Measurements from ENCODE around the gene CD160. TPM values are rescaled to one million over a fixed set of nuclear protein-coding genes. Genes with fewer than 3 reads are reported as not detected.

CD160 gene
- total and polyA plus RNA-seq, 2 of the 13 experiments (the other 11 are each of a cell fraction or from before 2014, with no cell fraction given) = 0.09 TPM; not detected in 1

DNA sequence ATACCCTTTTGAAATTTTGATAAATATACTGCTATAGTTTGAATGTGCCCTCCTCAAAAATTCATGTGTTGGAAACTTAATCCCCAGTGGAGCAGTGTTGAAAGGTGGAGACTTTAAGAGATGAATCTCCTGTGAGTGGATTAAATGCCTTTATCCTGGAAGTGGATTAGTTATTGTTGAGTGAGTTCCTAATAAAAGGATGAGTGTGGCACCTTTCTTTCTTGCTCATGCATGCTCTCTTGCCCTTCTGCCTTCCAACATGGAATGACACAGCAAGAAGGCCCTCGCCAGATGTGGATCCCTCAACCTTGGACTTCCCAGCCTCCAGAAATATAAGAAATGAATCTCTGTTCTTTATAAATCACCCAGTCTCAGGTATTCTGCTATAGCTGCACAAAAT is 51.8 kb downstream of the CD160 start (continued):
- no peak for TF ChIP-seq RARA (CRISPR knock-in tag; IDR thresholded peaks at IDR 0.05)
- TF ChIP-seq, protein P1, sequence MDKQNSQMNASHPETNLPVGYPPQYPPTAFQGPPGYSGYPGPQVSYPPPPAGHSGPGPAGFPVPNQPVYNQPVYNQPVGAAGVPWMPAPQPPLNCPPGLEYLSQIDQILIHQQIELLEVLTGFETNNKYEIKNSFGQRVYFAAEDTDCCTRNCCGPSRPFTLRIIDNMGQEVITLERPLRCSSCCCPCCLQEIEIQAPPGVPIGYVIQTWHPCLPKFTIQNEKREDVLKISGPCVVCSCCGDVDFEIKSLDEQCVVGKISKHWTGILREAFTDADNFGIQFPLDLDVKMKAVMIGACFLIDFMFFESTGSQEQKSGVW (CRISPR knock-in tag; IDR thresholded peaks at IDR 0.05; ENCODE audit: borderline replicate concordance) = no peak
- no peak for TF ChIP-seq ERF (CRISPR knock-in tag; IDR thresholded peaks at IDR 0.05)
- TF ChIP-seq PITX1 (CRISPR knock-in tag; IDR thresholded peaks at IDR 0.05) = no peak
- TF ChIP-seq BRD4 (CRISPR knock-in tag; IDR thresholded peaks at IDR 0.05) = no peak
- no peak for TF ChIP-seq HNRNPH1 (optimal IDR thresholded peaks at IDR 0.05; ENCODE audit: low read depth, low read length)
- no peak for TF ChIP-seq ZNF781 (CRISPR knock-in tag; IDR thresholded peaks at IDR 0.05; ENCODE audit: borderline replicate concordance, not compliant biosample characterization)
- TF ChIP-seq, protein P2, sequence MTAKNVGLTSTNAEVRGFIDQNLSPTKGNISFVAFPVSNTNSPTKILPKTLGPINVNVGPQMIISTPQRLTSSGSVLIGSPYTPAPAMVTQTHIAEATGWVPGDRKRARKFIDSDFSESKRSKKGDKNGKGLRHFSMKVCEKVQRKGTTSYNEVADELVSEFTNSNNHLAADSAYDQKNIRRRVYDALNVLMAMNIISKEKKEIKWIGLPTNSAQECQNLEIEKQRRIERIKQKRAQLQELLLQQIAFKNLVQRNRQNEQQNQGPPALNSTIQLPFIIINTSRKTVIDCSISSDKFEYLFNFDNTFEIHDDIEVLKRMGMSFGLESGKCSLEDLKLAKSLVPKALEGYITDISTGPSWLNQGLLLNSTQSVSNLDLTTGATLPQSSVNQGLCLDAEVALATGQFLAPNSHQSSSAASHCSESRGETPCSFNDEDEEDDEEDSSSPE (CRISPR knock-in tag; IDR thresholded peaks at IDR 0.05) = no peak
- no peak for TF ChIP-seq STAT5B (CRISPR knock-in tag; IDR thresholded peaks at IDR 0.05)

DNA sequence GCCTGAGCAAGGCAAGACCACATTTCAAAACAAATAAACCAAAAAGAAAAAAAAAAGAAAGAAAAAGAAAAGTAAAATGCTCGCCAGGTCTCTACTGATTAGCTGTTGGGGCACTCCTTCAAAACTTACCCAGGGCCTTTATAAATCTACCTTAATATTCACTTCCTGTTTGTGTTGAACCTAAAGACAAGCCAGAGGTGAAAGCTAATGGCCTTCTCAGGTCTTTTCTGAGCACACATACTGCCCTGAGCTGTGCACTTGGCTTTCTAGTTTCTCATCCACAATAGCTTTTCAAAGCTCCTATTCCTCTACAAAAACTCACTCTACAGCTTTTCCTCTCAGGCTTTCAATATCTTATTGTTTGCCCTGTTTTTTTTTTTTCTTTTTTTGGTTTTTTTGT is 54.1 kb downstream of the CD160 start:
- H3K4me3 ChIP-seq (replicated peaks in 1 of 3; ENCODE audit: insufficient read depth in 1 of 3, low read depth in 2 of 3, low read length in 3 of 3) = no peak overlapping the region
- no peaks in the 10 kb centered on the region for H4K20me1 ChIP-seq (ENCODE audit: insufficient read depth, low read length)
- FAIRE-seq = no peak
- no peaks in the 10 kb centered on the region for H3K79me2 ChIP-seq (ENCODE audit: insufficient read depth, low read length)
- no TSS peak for BruUV-seq (replicated peaks)
- ChIA-PET POLR2A (no interaction called here), CTCF (ENCODE audit: low intra/inter-chr PET ratio, low total read pairs) (no interaction called here)
- no peak overlapping the region for H2AFZ ChIP-seq (ENCODE audit: low read length)
- no peak overlapping the region for H3K9ac ChIP-seq (ENCODE audit: insufficient read depth, low read depth, low read length)
- H3K4me1 ChIP-seq (ENCODE audit: insufficient read depth, low read length) = peaks cover 7% of the 10 kb centered on the region; the same call in 1 of the 2 replicates
- H3K27me3 ChIP-seq (ENCODE audit: control insufficient read depth in 1 of 2, insufficient read depth in 2 of 2, low read length in 2 of 2) = no peaks in the 10 kb centered on the region
- no peak for ATAC-seq
- intact Hi-C loops (cut with micrococcal nuclease; ENCODE audit: unreplicated experiment) = no loop called here
- no peak for TF ChIP-seq PAX8 (CRISPR knock-in tag; IDR thresholded peaks at IDR 0.05; ENCODE audit: borderline replicate concordance)
- no peak for TF ChIP-seq ZNF296 (CRISPR knock-in tag; conservative IDR thresholded peaks at IDR 0.05)
- TF ChIP-seq ZNF44 (CRISPR knock-in tag; IDR thresholded peaks at IDR 0.05) = no peak
- TF ChIP-seq ZNF235 (CRISPR knock-in tag; IDR thresholded peaks at IDR 0.05; ENCODE audit: borderline replicate concordance) = no peak
- no peak overlapping the region for H3K27ac ChIP-seq (ENCODE audit: extremely low read length, insufficient read depth, low read length)
- DNase-seq (ENCODE audit: low spot score) = no peak
- in situ Hi-C loops (cut with HindIII; ENCODE audit: extremely low pct_ligation_motif_present, low pct_unique_long_range_greater_than_20kb) = no loop called here
- 97% methylated on average over 1 of the region's 1 CpG for WGBS (ENCODE audit: low lambda C conversion rate)
- H3K36me3 ChIP-seq (replicated peaks in 1 of 2; ENCODE audit: control insufficient read depth in 1 of 2, insufficient read depth in 2 of 2, low read length in 2 of 2) = peaks cover 5 to 12% of the 10 kb centered on the region in 2 experiments; a peak in 4 of 5 replicates
- H3K4me2 ChIP-seq (ENCODE audit: low read depth, low read length) = no peak overlapping the region
- no peaks in the 10 kb centered on the region for H3K9me3 ChIP-seq (ENCODE audit: low read length)
